ENCODE results near the gene SLC8A1. TPM values are rescaled to one million over a fixed set of nuclear protein-coding genes. Genes with fewer than 3 reads are reported as not detected.
"Not testable (repeated sequence)": the region's sequence is repeated elsewhere in the genome, so short reads cannot be mapped to it uniquely, and the experiment has no call there.

Gene SLC8A1
- total RNA-seq, 1 donor from 2014 or later = 116 TPM

DNA sequence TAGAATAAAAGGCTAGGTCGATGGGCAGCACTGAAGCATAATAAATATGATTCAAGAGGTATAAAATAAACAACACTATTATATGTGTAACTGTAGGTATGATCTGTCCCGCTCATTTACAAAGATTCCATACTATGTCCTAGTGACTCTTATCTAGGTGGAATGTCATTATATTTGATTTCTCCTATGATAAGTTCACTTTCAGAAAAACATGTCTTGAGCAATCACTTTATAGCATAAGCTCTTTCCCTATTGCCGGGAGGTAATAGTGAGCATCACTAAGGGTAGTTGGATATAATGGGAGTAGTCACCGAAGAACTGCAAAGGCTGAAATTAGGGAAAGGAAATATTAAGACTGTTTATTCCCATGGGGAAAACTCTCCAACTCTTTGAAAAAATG, 342.5 kb downstream of the SLC8A1 start:
- DNase-seq (ENCODE audit: low spot score) = no peak

DNA sequence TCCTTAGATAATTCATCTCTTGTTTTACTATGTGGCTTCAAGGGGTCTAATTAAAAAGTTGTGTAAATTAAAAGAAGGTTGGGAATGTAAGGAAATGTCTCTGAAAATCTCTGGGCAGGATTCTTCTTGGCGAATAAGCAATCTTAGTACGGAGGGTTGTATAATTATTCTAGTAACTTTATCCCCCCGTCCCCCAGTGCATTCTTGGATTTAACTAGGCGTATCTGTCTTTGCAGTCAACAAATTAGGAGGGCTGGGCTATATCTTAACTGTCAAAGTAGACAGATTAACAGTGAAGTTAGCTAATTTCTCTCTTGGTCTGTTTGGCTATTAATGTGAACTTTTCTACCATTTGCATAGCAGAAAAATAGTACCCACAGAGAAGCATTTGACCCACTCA, 343.0 kb downstream of the SLC8A1 start:
- DNase-seq (ENCODE audit: low spot score) = no peak

DNA sequence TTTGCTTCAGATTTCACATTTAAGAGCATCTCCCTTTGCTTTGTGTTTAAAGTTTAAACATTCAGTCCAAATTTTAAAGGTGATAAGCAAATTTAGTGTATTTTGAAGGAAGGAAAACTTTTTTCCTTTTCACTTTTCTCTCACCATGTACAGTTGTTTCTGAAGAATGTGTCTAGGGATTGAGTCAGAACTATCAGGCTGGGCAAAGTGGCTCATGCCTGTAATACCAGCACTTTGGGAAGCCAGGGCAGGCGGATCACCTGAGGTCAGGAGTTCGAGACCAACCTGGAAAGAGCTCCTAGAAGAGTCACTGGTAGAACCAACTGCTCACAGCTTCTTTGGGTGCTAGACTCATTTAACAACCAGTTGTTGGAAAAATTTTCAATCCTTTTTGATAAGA, 345.8 kb downstream of the SLC8A1 start:
- DNase-seq (ENCODE audit: low spot score) = no peak

DNA sequence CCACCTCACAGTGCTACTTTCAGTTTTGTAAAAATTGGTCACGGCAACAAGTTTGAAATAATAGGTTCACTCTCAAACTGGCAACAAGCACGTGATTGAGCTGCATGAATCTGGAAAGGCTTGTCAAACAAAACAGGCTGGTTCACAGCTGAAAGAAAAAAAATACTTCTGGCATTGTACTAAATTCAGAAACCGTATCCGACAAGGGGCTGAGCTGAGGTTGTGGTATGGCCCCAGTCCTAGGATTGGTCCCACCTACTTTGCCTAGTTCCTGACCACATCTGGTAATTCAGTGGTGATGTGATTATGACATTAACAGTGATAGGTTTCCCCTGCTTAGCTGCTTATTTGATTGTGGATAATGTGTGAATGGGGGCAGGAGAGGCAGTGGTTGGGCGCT, 346.3 kb downstream of the SLC8A1 start:
- DNase-seq (ENCODE audit: low spot score) = no peak

DNA sequence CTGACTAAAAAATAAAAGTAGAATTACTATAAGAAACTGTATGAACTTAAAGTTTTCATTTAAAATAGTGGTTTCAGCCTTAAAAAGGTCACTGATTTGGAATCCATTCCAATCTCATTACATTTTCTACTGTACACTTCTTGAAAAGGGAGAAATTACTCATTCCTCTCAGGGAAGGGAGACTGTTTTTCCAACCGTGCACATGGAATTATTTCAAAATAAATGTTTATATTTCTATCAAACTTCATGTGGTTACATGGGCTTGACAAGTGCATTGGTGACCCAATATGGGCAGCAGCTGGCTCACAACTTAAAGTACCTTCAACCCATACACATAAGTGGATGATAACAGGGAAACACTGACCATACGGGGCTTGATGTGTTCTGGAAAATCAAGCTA, 348.3 kb downstream of the SLC8A1 start:
- no peak for DNase-seq (ENCODE audit: low spot score)

DNA sequence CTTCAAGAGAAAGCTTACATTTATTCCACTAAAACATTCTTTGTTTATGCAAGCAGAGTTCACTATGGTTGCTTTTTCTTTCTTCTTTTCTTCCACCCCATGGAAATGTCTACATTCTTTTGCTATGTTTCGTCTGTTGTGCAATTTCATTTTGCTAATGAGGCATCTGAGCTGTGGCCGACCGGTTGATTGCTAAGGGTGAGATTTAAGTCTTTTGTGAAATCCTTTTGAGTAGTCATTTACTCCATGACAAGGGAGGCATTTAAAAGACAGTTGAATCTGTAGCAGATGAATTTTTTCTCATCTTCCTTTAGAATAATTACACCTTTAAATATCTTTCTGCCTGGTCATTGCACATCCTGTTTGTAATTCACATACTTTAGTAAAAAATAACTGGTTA, 348.7 kb downstream of the SLC8A1 start:
- DNase-seq (ENCODE audit: low spot score) = no peak

DNA sequence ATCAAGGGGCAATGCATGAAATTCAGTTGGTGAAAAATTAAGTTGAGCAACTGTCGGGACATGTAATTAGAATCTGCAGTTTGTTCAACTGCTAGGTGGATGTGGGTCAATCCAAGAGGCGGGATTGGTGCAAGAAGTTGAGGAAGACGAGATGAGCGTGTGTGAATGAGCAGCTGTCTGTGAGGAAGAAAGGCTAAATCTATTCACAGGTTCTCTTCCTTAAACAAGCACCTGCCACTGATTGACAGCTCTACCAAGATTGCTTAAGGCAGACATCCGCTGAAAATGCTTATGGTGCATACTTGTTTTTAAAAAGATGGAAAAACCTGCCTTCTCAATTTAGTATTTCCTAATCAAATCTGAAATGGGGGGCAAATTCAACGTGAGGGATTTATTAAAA, 349.4 kb downstream of the SLC8A1 start:
- no peak for DNase-seq (ENCODE audit: low spot score)

DNA sequence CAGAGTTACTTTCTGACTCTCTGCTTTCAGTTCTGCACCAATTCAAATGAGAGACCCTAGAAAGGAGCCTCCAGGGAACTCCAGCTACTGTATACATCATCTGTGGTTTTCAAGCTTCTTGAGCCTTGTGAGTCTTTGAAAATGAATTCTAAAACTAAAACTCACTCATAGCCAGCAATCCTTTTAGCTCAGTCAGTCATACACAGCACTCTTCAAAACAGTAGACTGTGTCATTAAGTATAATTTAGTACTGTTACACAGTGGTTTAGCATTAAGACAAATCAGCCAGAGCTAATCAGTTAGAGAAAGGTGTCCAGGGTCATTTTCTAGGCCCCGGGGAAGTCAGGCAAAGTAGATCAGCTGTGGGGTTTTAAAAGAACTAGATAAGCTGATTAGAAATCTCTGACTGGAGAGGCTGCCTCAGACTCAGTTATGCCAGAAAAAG, 350.7 kb downstream of the SLC8A1 start:
- DNase-seq (ENCODE audit: low spot score) = no peak

DNA sequence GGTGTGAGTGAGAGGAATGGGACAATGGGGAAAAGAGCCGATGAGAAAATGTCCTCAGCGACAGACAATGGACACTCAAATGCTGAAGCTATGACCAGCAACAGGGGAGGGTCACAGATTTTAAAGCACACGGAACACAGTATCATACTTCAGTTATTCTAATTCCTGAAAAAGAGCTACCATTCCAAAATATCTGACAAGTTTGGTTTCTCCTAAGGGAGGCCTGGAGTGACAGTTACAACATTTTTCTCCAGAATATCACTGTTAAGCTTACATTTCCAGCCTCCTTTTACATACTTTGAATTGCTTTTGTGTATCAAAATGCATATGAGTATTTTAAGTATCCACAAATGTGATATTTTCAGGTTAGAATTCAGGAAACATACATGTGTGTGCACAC, 351.2 kb downstream of the SLC8A1 start:
- no peak for DNase-seq (ENCODE audit: low spot score)

DNA sequence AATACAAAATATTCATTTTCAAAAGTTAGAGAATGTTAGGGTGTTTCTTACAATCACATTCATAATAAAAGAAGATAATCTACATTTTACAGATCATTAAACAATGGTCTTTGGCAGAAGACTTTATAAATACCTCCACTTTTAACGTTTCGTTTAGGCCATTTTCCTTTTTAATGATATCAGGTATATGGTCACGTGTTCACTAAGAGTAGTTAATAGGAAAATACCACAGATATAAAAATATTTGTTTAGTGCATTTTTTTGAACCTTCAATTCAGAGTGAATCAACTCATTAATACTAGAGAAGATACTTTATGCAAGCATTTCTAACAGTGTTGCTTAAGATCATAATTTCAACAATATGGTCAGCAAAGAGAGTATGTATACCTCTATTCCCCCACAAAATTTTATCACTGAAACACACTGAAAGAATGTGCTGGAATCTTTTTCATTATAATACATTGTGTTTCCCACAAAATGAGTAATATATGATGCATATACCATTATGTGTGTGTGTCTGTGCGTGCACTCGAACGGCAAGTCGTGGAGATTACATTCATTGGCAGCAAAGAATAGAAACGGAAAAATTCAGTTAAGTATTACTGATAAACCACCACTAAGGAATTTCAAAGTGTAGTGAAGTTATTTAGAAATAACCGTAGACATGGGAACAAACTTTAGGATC, 353.0 kb downstream of the SLC8A1 start:
- no peak for DNase-seq (ENCODE audit: low spot score)

DNA sequence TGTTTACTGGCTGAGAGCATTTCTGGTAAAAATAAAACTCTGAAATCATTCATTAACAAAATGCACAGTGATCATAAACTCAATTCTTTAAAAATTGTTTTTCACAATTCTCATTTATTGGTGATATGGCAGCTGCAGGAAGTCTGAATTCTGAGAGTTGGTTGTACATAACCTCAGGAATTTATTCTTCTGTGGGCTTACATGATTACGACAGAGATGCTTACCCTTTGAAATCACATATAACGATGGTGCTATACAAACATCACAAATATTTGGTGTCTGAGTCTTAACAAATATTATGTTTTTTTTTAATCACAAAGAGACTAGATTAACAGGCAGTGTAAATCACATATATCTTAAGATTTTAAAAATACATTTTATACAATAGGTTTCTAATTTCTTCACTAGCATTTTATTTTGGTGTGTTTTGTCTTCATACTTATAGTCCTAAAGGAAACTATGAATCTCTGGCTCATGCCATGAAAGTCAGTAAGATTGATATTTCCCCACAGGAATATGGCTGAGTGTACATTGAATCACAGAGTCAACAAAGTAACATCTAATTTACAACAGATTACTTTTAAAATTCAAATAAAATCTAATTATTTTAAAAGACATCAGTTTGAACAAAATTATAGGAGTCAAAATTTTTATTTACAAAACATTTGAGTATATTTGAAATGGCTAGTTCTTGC, 354.1 kb downstream of the SLC8A1 start:
- DNase-seq (ENCODE audit: low spot score) = no peak

DNA sequence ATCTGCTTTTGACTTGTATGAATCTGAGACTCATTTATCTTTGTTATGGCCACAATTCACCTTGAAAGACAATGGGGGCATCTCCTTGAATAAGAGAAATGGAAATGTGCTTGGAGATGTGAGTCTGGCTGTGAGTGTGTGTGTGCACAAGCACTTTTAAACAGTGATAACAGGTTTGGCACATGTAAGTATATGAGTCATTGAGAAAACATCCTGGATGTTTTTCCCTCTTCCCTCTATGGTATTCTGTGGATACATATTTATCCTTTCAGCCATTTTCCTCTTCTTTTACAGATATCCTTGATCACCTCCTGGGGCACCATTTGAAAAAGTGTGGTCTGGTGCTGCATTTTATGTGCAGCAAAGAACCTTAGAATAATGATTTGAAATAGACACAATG, 355.5 kb downstream of the SLC8A1 start:
- DNase-seq (ENCODE audit: low spot score) = no peak

DNA sequence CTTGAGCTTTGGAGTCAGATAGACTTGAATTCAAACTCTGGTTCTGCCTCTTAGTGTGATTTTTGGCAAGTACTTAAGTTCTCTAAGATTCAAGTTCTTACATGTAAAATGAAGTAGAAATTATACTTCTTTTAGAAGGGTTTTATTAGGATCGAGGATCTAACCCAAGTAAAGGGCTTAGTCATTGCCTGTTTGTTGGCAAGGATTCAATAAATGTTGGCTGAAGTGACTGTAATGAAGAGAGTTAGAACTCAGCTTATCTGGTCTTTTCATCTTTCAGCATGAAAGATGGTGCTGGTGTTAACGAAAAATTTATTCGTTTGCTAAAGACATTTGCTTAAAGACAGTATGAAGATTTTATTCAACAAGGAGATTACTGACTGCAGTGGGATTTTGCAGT, 356.9 kb downstream of the SLC8A1 start:
- no peak for DNase-seq (ENCODE audit: low spot score)

DNA sequence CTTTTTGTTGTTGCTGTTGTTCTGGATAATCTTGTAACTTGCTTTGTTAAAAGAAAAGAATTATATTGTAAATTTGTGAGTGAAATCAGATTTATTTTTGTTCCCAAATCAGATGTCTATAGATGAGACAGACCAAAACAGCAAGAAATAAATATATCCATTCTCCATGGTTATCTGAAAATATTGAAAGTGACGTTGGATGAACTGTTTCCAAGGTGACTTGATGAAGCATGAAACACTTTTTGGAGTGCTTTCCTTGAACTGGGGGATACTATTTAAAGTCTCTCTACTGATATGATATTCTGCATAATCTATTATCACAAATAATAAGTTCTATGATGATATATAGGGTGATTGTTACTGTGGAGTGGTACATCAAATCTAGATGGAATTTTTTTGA, 357.4 kb downstream of the SLC8A1 start:
- no peak for DNase-seq (ENCODE audit: low spot score)

DNA sequence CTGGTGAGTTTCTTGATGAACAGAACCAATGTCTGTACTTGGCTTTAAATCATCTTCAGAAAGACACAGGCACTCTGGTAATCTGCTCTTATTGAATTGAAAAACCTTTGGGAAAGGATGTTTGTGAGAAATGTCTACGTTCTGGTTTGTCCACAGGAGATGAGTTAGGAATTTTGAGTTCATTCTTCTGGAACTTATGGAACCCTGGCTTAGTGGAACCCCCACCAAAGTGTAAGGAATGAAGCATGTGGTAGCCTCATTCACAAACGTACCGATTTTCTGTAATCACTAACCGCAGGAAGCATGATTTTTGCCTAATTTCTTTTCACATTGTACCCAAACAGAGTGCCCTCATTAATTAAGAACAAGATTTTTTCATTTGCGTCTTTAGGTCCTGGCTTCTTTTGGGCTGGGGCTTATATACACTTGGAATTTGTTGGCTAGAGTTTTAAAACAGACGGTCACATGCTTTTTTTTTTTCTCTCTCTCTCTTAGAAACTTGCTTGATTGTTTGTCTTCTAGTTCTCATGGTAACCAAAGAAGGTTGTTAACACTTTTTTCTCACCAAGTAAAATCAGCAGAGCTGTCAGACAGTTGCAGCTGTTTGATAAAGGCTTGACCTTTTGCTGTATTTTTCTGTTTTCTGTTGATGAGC, 358.7 kb downstream of the SLC8A1 start:
- DNase-seq (ENCODE audit: low spot score) = no peak

DNA sequence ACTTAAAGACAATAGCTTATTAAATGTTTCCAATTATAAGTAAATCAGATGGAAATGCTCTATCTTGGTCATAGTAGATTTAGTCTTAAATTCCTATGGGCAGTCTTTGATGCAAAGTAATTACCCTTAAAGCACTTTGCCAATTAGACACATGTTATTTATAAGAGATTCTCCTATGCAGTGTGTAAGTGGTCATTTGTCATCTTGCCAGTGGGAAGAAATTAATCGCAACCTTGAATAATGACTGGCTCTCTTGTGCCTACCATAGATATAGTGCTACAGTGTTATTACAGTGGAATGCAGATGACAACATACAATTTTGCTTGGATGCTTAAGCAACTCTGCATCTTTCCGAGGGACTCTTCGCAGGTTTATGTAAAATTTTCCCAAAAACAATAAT, 361.8 kb downstream of the SLC8A1 start:
- no peak for DNase-seq (ENCODE audit: low spot score)

DNA sequence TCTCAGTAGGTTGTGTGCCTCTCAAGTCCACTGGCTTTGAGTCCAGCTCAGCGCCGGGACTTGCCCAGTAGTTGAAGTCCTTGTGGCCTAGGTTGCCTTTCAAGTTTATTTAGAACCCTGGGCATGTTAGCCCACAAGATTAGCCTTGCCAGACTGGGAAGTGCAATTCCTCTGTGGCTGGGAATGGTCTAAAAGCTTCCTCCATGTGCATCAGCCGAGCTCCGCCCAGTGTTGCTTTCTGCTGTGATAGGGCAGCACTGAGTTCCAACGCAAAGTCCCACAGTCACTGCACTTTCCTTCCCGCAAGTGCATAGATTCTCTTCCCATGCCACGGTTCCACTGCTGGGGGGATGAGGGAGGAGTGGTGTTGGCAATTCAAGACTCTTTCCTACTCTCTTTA, 364.0 kb downstream of the SLC8A1 start:
- DNase-seq (ENCODE audit: low spot score) = no peak

DNA sequence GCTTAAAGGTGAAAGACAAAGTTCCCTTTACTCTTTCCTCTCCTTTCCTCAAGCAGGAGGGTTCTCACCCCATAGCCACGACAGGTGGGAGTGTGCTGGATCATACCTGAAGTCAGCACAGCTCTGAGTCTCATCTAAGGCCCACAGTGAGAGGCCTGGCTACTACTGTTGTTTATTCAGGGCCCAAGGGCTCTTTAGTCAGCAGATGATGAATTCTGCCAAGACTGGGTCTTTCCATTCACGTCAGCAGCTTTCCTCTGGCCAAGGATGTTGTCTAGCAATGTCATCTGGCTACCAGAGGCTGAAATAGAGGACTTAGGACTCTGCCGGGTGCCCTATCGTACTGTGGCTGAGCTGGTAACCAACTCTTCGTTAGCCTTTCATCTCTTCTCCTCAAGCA, 364.5 kb downstream of the SLC8A1 start:
- DNase-seq (ENCODE audit: low spot score) = no peak

DNA sequence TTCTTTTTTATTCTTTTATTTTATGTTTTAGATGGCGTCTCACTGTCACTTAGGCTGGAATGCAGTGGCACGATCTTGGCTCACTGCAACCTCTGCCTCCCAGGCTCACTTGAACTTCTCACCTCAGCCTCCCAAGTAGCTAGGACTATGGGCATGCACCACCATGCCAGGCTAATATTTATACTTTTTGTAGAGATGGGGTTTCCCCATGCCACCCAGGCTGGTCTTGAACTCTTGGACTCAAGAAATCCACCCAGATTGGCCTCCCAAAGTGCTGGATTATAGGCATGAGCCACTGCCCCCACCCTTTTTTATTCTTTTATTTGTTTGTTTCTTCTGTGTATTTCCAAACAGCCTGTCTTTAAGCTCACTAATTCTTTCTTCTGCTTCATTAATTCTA, 366.1 kb downstream of the SLC8A1 start:
- no peak for DNase-seq (ENCODE audit: low spot score)

DNA sequence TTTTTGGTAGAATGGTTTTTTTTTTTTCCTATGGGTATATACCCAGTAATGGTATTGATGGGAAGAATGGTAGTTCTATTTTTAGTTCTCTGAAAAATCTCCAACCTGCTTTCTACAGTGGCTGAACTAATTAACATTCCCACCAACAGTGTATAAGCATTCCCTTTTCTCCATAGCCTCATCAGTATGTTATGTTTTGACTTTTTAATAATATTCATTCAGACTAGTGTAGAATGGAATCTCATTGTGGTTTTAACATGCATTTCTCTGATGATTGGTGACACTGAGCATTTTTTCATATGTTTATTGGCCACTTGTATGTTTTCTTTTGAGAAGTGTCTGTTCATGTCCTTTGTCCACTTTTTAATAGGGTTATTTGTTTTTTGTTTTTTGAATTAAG, 378.6 kb downstream of the SLC8A1 start:
- not testable (repeated sequence) for DNase-seq (ENCODE audit: low spot score)

DNA sequence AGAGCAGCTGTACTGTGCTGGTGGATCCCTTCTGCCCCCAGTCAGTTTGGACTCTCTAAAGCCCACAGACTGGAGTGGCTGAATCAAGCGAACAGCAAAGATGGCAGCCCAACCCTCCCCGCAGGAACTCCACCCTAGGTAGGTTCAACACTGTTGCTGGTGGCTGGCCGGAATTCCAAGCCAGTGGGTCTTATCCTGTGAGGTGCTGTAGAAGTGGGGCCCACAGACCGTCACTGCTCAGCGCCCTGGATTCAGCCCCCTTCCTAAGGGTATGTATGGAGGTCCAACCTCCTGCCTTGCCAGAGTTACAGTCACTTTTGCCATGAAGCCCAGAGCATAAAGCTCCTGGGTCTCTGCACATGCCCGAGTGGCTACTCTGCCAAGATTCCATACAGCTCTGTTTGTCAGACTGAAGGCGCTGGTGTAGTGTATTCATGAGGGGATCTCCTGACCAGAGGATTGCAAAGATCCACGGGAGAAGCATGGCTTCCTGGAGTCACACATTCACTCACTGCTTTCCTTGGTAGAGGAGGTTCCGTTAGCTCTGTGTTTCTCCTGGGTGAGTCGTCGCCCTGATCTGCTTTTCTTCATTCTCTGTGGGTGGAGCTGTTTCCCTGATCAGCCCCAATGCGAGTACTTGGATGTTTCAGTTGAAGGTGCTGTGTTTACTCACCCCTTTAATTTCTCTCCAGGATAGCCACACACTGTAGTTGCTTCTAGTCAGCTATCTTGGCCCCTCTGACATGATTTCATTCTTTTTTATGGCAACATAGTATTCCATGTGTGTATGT, 379.3 kb downstream of the SLC8A1 start:
- DNase-seq (ENCODE audit: low spot score) = no peak

DNA sequence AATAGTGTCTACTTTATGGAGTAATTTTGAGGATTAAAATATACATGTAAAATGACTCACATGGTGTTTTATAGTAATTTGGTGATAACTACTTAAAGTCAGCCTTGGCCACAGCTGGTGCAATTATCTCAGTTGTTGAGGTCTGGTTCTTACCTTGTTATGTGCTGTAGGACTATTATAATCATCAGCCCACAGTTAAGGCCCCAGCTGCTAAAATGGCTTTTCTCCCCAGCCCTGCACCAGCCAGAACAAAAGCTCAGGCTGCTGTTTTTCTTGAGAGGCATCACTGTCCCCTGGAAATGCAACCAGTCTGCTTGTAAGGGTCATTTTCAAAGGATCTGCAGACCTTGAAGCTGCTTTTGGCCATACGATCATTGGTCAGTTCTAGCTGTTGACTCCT, 389.5 kb downstream of the SLC8A1 start:
- no peak for DNase-seq (ENCODE audit: low spot score)

Measured in ureter (tissue), 1 donor.